HL-60 (cell line): ENCODE measurements around the gene DDX47.

Source experiments
- DNase-seq, 2 experiments: peaks; one replicate each; pipeline ENCODE4 v3.0.0-alpha.2; 2010 to 2020; ENCODE audit warnings: low read depth in 1 of 2, low spot score in 1 of 2
- H3K27ac ChIP-seq: fragments of 250-450 bp; sonication (Bioruptor Pico); replicated peaks from 2 replicates; pipeline ENCODE4 v1.5.1; 2020; ENCODE audit warnings: mild to moderate bottlenecking, moderate library complexity
- H3K27me3 ChIP-seq: fragments of 250-450 bp; sonication (Bioruptor Pico); 2 replicates; pipeline ENCODE4 v1.5.1; 2021; ENCODE audit warnings: mild to moderate bottlenecking, moderate library complexity; ENCODE audit not compliant: insufficient read depth, poor library complexity, severe bottlenecking
- H3K4me3 ChIP-seq: replicated peaks from 2 replicates; pipeline ENCODE4 v1.5.1; 2011; ENCODE audit warnings: mild to moderate bottlenecking, control low read depth, low read length; ENCODE audit not compliant: insufficient read depth
- GABPA ChIP-seq: IDR thresholded peaks from 2 replicates; pipeline ENCODE4 v1.6.1; 2012; ENCODE audit warnings: low read depth
- POLR2AphosphoS5 ChIP-seq: IDR thresholded peaks from 2 replicates; pipeline ENCODE4 v1.6.1; 2012; ENCODE audit warnings: low read depth
- SPI1 ChIP-seq: IDR thresholded peaks from 2 replicates; pipeline ENCODE4 v1.6.1; 2012; ENCODE audit warnings: low read depth, mild to moderate bottlenecking, borderline replicate concordance
- TF ChIP-seq, protein P1 (sequence below): IDR thresholded peaks from 2 replicates; pipeline ENCODE4 v1.6.1; 2012; ENCODE audit warnings: low read depth; ENCODE audit not compliant: insufficient replicate concordance
- TF ChIP-seq, protein P2 (sequence below): IDR thresholded peaks from one replicate; pipeline ENCODE4 v1.5.1; 2011; ENCODE audit warnings: low read length, control low read depth, inconsistent platforms; ENCODE audit not compliant: insufficient read depth

Gene DDX47

DNA sequence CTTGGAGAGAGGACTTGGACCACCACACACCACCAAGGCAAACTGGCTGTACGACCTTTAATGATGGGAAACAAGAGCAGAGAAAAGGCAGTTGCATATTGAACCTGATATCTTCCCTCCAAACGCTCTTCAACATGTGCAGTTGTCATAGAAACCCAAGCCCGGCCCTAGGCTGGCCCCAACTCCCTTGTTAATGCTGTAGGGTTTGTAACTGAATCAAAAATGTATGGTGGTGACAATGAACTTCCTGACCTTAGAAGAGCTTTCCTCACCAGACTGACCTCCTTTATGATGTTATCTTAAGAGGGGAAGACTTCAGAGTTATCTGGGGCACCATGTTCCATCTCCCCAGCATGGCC is 15.4 kb upstream of the DDX47 start:
- H3K27ac ChIP-seq: no peak overlapping the region
- no peak overlapping the region for H3K4me3 ChIP-seq
- H3K27me3 ChIP-seq: no peaks in the 10 kb centered on the region
- TF ChIP-seq GABPA: no peak
- TF ChIP-seq, protein P1, sequence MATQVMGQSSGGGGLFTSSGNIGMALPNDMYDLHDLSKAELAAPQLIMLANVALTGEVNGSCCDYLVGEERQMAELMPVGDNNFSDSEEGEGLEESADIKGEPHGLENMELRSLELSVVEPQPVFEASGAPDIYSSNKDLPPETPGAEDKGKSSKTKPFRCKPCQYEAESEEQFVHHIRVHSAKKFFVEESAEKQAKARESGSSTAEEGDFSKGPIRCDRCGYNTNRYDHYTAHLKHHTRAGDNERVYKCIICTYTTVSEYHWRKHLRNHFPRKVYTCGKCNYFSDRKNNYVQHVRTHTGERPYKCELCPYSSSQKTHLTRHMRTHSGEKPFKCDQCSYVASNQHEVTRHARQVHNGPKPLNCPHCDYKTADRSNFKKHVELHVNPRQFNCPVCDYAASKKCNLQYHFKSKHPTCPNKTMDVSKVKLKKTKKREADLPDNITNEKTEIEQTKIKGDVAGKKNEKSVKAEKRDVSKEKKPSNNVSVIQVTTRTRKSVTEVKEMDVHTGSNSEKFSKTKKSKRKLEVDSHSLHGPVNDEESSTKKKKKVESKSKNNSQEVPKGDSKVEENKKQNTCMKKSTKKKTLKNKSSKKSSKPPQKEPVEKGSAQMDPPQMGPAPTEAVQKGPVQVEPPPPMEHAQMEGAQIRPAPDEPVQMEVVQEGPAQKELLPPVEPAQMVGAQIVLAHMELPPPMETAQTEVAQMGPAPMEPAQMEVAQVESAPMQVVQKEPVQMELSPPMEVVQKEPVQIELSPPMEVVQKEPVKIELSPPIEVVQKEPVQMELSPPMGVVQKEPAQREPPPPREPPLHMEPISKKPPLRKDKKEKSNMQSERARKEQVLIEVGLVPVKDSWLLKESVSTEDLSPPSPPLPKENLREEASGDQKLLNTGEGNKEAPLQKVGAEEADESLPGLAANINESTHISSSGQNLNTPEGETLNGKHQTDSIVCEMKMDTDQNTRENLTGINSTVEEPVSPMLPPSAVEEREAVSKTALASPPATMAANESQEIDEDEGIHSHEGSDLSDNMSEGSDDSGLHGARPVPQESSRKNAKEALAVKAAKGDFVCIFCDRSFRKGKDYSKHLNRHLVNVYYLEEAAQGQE: no peak
- no peak for DNase-seq

DNA sequence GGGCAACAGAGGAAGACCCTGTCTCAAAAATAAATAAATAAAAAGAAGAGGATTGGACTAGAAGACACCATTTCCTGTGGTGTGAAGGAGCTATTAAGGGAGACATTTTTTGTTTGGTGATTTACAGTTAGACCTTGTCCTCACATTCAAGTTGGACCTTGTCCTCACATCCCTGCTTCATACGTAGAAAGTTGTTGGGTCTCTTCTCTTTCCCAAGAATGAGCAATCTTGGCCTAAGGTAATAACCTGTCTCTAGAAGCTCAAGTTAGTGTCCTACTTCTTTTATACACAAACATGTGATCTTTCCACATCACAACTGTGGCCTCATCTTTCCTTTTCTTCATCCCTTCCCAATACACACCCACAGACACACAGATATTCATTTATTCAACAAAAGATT is 14.7 kb upstream of the DDX47 start:
- TF ChIP-seq GABPA (no peak), POLR2AphosphoS5 (no peak), SPI1 (no peak)
- TF ChIP-seq, protein P1: no peak
- TF ChIP-seq, protein P2, sequence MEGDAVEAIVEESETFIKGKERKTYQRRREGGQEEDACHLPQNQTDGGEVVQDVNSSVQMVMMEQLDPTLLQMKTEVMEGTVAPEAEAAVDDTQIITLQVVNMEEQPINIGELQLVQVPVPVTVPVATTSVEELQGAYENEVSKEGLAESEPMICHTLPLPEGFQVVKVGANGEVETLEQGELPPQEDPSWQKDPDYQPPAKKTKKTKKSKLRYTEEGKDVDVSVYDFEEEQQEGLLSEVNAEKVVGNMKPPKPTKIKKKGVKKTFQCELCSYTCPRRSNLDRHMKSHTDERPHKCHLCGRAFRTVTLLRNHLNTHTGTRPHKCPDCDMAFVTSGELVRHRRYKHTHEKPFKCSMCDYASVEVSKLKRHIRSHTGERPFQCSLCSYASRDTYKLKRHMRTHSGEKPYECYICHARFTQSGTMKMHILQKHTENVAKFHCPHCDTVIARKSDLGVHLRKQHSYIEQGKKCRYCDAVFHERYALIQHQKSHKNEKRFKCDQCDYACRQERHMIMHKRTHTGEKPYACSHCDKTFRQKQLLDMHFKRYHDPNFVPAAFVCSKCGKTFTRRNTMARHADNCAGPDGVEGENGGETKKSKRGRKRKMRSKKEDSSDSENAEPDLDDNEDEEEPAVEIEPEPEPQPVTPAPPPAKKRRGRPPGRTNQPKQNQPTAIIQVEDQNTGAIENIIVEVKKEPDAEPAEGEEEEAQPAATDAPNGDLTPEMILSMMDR: no peak
- Histone ChIP-seq H3K4me3 (no peak overlapping the region), H3K27me3 (no peaks in the 10 kb centered on the region), H3K27ac (no peak overlapping the region)
- DNase-seq: no peak

DNA sequence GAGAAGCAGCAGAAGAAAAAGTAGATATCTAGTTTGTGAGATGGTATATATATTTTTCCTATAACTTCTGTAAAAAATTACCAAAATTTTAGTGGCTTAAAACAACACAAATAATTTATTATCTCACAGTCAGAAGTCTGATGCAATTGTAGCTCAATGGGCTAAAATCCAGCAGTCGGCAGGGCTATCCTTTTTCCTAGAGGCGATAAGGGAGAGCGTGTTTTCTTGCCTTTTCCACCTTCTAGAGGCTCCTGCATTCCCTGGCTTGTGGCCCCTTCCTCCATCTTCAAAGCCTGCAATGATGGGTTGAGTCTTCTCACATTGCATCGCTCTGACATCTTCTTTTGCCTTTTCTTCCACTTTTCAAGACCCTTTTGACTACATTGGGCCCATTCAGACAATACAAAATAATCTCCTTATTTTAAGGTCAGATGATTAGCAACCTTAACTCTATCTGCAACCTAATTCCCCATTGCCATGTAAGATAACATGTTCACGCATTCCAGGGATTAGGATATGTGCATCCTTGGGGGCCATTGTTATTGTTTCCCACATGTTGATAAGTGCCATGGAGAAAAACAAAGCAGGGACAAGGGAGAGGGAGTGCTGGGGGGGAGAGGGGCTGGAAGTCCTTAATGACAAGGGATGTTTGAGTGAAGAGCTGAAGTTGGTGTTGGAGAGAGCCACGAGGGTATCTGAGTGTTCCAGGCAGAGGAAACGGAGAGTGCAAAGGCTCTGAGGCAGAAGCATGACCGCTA is 13.8 kb upstream of the DDX47 start:
- H3K27ac ChIP-seq: no peak overlapping the region
- TF ChIP-seq, protein P1: no peak
- TF ChIP-seq POLR2AphosphoS5: no peak
- no peak for TF ChIP-seq SPI1
- TF ChIP-seq, protein P2: no peak
- TF ChIP-seq GABPA: no peak
- no peaks in the 10 kb centered on the region for H3K27me3 ChIP-seq
- DNase-seq: no peak
- no peak overlapping the region for H3K4me3 ChIP-seq
